B cell (primary cell): ENCODE measurements around the gene CCDC141.

Source experiments
- CTCF ChIP-seq: fragments of 200-600 bp; IDR thresholded peaks from one replicate; pipeline ENCODE4 v1.8.0; 2022; ENCODE audit warnings: antibody characterized with exemption, mild to moderate bottlenecking
- EZH2 ChIP-seq: IDR thresholded peaks from 2 replicates; pipeline ENCODE4 v1.6.1; 2012; ENCODE audit warnings: borderline replicate concordance, low read depth, mild to moderate bottlenecking, moderate library complexity, low read length; ENCODE audit not compliant: insufficient read depth, poor library complexity, severe bottlenecking

GRCh38 chr2:178923546-178923945, 126.4 kb downstream of the CCDC141 start:
- TF ChIP-seq EZH2 (no peak), CTCF (no peak)
